GM18870 (cell line): ENCODE measurements around the gene NHLRC1.
"Not testable (repeated sequence)": the region's sequence is repeated elsewhere in the genome, so short reads cannot be mapped to it uniquely, and the experiment has no call there.

ENCODE experiments used
- ATAC-seq: cut with Tn5 transposase; IDR thresholded peaks from one replicate; pipeline ENCODE4 v1.9.1; 2021; ENCODE audit warnings: moderate library complexity; ENCODE audit not compliant: unreplicated experiment

Gene NHLRC1

DNA sequence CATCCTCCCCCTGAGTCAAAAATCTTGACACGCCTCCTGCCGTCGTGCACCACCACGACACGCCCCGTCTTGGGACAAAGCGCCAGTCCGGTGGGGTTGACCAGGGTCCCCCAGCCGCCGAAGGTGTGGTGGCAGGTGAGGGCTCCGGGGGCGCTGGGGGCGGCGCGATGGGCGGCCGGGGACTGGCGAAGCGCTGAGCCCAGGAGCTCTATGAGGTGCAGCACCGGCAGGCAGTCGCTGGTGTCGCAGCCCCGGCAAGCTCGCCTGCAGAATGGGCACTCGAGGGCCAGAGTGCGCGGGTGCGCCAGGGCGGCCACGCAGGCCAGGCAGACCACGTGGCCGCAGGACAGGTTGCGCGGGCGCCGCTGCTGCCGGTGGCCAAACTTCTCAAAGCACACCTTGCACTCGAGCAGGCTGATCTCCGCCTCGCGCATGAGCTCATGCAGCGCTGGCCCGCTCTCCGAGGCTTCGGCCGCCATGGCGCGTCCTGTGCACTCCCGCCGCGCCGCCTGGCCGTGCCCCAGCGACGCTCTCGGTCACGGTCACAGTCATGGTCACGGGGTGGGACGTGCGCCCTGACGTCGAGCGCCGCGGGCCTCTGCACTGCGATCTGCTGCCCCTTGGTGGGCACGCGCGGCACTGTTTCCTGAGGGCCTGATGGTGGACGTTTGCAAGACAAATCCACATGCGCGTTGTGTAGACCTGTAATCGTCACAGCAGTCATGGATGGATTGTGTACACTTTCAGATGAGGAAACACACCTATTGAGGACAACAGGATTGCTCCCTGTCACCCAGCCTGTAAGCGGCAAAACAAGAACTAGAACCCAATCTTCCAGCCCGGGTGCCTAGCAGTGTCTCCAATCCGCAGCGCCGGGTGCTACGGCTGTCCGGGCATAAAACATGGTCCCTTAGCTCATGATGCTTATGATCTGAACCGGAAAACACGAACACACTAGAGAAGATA lies at the start of gene NHLRC1:
Gene NHLRC1, minus strand, starts transcription at position 550 of the 966 bp plus-strand sequence. Its CDS starts 71 bp downstream, at position 479.
- ATAC-seq: peak; percentile 95

DNA sequence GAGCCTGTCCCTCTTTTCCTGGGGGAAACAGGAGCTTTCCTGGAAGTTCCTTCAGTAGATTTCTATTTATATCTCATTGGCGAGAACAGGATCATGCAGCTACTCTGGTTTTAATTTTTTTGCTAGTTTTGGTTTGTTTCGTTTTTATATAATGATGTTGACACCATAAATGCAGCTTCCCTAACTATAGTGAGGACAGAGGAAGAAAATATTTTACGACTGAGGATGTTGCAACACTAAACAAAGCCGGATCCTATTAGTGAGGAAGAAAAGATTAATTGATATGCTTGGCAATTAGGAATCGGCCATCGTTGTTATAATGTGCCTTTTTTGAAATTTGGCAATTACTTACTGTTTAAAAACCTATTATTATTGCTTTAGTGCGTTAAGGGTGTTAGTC lies 49.4 kb upstream of the NHLRC1 start:
- no peak for ATAC-seq

DNA sequence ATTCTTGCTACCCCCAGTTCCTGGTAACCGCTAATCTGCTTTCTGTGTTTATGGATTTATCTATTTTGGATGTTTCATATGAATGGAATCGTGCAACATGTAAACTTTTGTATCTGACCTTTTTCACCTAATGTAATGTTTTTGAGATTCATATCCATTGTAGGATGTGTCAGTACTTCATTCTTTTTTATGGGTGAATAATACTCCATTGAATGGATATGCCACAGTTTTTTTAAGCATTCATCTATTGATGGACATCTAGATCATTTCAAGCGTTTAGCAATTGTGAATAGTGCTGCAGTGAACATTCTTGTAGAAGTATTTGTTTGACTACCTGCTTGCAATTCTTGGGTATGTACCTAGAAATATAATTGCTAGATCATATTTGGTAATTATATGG lies 45.8 kb upstream of the NHLRC1 start:
- ATAC-seq: no peak

DNA sequence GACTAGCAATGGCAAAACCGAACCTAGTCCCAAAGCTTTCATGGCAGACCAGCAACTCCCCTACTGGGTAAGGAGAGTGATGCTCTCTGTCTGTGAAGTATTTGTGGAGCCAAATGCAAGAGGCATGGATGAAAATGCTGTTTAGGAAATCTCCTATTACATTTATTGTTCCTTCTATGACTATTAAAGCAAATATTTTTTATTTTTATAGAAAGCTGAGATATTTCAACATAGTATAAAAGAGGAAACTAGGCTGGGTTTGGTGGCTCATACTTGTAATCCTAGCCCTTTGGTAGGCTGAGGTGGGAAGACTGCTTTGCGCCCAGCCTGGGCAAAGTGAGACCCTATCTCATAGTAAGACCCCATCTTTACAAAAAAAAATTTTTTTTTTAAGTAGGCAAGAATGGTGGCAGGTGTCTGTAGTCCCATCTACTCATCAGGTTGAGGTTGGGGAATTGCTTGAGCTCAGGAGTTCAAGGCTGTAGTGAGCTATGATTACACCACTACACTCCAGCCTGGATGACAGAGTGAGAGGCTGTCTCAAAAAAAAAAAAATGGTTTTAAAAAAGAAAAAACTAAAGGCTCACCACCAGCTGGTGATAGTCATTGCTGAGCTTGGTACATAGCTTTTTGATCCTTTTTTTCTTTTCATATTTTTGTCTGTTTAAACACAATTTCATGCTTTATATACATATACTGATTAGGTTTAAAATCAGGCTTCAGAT lies 44.0 kb upstream of the NHLRC1 start:
- ATAC-seq: no peak

DNA sequence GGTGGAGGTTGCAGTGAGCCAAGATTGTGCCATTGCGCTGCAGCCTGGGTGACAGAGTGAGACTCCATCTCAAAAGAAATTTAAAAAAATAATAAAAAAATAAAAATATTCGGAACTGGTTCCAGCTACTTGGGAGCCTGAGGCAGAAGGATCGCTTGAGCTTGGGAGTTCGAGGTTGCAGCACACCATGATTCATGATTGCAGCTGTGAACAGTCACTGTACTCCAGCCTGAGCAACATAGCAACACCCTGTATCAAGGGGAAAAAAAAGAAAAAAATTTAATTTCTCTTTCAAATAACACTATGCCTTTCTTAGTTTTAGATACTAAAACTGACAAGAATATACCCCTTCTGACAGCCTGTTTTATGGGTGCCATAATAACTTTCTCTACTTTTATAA lies 43.3 kb upstream of the NHLRC1 start:
- no peak for ATAC-seq

DNA sequence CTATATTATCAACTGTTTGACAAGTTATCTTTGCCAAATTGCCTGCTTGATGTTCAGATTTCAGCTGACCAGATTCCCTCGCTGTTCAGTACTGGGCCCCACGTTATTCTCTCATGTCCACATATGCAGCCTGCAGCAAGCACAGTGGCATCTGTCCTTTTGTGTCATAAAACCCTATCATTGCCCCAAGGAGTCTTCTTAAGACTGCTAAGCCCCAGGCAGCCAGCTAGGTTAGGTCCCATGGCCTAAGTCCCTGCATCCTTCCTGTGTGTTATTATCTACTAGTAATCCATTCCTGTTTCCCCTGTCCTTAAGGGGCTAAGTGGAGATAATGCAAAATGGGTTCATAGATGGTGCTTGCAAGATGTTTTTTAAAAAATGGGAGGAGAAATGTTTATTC lies 39.9 kb upstream of the NHLRC1 start:
- ATAC-seq: no peak

DNA sequence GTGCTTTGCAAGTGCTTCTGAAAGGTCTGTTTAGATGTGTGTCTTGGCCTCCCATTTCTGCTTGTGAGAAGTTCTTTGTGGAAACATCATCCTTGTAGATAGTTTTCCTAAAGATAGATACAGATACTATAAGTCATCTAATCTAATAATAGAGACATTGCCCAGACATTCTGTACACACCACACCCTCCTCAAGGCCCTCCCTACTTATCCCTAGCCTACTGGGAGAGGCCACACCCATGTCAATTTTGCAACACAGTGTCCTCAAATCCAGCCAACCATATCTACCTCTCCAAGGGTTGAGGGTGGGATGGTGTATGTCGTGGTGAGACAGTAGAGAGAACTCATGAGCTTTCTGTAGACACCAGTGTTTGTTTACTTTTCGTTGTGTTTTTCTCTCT lies 39.0 kb upstream of the NHLRC1 start:
- ATAC-seq: no peak

DNA sequence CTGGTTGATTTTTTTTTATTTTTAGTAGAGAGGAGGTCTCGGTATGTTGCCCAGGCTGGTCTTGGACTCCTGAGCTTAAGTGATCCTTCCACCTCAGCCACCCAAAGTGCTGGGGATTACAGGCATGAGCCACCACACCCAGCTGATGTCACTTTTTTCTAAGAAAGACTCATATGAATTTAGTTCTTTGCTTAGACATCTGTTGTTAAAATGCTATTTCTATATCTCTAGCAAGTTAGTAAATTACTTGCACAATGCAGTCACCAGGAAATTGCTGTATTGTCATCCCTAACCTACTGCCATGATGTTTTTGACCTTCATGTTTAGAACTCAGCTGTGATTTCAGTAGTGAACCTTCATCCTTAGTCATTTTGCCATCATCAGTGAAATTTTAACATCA lies 38.4 kb upstream of the NHLRC1 start:
- ATAC-seq: no peak

DNA sequence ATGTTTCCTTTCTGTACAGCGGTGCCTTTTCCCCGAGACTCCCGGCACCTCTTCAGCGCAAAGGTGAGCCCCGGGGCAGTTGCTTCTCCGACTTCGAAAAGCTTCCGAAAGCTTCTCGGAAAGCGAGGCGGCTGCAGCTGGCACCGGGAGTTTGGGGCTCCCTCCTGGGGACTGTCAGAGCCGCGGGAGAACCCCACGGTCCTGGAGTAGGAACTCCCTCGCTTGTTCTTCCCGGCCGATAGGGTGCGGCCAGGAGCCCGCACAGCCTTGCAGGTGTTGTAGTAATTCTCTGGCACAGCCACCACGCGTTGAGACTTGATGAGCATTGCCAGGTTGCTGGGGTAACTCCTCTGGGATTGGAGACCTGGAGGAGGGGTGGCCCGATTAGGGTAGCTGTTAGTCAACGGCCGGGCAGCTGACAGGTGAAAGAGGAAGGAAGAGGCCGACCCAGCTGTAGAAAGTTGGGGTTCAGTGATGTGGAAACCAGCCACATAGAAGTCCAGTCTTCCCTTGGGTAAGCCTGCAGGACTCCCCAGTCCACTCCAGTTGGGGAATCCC lies 33.5 kb upstream of the NHLRC1 start:
- peak; percentile 48 for ATAC-seq

DNA sequence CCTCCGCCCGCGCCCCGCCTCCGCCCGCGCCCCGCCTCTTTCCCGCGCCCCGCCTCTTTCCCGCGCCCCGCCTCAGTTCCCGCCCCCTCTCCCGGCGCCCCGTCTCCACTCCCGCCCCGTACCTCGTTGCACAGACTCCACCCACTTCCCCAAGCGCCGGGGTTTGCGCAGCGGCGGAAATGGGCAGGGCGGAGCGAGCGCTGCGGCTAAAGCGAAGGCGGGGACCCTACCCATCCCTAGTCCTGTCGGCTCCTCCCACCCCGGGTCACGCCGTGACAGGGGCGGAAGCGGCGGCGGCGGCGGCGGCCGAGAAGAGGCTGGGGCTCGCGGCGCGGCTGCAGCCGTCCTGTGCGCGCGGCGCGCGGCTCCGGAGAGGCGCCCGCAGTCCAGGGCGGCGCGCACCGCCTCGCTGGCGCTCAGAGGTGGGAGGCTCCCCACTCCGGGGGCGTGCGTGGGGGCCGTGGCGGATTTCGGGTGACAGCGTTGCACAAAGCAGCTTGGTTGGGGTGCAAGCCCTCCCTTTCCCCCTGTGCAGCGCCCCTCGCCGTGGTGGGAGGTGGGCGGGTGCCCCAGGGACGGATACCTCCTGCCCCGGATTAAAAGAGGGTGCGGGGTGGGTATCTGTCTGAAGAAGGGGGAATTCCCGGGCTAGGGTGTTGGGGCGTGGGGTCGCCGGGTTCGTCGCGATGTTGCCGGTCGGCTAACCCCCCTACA lies 32.8 kb upstream of the NHLRC1 start, which contains the start of gene KDM1B:
Gene KDM1B, plus strand, starts transcription at position 273 of the 714 bp plus-strand sequence. CDS start 4,474 bp downstream, outside the sequence.
- peak; percentile 65 for ATAC-seq

DNA sequence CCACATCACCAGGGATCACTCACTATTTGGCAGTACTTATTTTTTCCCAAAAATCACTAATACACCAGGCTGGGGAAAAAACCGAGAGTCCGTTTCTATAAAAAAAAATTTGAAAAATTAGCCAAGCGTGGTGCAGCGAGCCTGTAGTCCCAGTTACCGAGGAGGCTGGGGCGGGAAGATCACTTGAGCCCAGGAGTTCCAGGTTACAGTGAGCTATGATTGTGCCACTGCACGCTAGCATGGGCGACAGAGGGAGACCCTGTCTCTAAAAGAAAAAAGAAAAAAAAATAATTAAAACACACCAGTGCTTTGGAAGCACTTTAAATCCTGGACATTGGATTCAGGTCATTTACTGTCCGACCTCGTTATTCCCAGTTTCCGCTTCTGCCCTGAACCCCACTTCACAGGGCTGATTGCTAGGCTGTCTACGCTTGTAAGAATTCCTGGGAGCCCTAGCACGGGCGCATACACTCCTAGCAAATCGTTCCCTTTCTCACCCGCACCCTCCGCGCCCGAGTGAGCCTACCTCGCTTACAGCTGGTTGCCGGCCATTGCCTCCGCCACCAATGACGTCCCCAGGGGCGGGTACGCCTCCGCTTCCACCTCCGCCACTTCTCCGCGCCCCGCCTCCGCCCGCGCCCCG lies 32.2 kb upstream of the NHLRC1 start, which contains the start of gene TPMT:
Gene TPMT, minus strand, starts transcription at position 571 of the 643 bp plus-strand sequence. CDS start 5,950 bp downstream, outside the sequence.
- ATAC-seq: peak; percentile 34

DNA sequence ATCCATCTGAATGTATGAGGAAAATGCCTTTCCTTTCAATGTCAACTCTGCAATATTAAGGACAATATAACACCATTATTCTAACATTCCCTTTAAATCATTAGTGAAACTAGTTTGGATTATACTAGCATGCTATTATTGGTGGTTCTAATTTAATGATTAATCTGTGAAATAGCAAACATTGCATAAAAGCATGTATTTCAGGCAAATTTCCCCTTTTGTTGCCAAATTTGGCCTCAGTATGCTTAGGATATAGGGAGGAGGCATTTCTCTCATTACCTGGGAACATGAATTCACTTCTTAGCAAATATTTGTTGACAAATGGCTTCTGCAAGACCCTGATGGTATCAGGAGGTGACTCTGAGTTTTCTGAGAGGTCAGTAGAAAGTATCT lies 30.8 kb upstream of the NHLRC1 start:
- no peak for ATAC-seq

DNA sequence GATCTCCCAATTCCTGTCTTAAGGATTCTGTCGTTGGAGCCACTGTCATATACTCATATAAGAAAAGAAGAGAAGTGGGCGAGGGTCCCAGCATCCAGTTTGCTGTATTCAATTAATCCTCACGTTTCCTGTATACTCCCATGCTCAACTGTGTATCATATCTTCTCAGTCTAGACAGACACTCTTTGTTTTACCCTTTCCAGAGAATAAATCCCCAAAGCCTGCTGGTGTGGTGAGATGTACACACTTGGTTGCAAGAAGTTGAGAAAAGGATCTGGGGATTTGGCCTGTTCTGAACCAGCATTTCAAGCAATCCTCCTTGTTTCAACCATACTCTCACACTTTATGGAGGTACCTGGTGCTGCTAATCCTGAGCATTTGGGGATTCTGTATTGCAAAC lies 29.3 kb upstream of the NHLRC1 start:
- no peak for ATAC-seq

DNA sequence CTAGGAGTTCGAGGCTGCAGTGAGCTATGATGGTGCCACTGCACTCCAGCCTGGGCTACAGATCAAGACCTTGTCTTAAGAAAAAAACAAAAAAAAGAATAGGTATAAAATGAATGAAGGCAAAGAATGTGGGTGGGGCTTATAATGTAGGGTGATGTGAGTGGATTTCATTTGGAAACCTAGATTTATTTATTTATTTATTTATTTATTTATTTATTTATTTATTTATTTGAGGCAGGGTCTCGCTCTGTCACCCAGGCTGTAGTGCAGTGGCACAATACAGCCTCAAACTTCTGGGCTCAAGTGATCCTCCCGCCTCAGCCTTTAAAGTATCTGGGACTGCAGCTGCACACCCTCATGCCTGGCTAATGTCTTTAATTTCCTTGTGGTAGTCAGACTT lies 28.9 kb upstream of the NHLRC1 start:
- not testable (repeated sequence) for ATAC-seq

DNA sequence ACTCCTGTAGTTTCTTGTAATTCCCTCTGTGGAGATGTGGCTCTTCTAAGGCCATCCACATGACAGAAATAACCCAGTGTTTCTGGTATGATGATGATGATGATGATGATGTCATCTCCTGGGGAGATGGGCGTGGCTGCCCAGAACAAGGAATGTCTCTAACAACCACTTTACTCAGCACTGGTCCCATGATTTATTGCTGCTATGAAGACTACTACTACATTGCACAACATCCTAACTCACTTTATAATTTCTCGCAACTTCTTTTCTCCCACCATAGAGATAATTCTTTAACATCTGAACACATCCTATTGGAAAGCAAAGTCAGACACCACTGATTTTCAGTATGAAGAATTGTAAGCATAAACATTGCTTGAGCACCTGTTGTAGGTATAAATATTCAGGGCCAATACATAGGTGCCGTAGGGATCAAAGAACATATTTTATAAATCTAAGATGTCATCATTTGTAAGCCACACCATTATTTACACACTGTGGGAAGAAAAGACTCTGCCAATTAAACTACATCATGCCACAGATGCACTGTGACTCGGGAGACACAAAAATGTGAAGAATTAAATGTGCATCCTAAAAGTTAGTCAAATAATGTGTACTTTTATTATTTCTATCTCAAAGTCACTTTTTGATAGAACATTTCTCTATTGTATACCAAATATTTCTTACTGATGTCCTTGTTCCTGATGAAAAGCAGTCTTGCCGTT lies 26.0 kb upstream of the NHLRC1 start:
- no peak for ATAC-seq

DNA sequence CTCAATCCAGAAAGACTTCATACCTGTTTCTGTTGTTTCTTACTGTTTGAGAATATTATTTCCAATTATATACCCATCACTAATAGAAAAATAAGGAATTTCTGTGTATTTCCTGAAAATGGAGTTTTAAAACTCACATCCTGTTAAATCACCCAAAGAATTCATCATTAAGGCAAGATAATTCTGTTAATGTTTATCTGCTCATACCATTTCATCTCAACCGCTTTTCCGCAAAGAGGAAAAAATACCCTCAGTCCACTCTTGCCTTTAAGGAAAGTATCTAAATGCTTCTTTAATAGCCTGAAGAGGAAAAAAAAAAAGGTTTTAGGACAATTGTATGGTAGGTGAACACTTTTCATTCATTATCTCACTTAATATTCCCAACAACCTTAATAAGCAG lies 25.1 kb upstream of the NHLRC1 start:
- no peak for ATAC-seq

DNA sequence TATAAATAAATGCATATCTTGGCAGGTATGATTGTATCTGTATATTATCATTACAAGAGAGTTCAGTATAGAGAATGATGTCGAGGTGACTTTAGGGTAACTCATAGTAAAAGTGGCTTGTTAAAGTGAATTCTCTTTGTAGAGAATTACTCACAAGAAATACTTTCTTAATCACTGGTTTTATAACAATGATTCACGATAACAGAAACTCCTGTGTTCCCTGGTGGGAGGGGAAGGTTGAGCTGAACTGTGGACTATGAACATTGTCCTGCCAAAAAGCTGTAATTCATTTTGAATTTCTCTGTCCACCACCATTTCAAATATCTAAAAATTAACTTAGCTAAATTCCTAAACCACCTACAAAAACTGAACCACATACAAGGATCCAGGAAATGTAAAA lies 24.7 kb upstream of the NHLRC1 start:
- no peak for ATAC-seq

DNA sequence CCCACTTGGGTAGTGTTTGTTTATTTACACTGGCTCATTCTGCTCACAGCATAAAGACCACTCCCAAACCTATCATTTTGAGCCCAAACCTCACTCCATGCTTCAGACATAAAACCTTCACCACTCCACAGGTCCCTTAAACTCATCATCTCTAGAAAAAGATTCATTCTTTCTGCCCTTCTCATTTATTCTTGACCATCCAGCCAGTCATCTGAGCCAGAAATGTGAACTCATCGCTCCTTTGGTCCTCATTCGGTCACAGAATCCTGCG lies 20.0 kb upstream of the NHLRC1 start:
- no peak for ATAC-seq

DNA sequence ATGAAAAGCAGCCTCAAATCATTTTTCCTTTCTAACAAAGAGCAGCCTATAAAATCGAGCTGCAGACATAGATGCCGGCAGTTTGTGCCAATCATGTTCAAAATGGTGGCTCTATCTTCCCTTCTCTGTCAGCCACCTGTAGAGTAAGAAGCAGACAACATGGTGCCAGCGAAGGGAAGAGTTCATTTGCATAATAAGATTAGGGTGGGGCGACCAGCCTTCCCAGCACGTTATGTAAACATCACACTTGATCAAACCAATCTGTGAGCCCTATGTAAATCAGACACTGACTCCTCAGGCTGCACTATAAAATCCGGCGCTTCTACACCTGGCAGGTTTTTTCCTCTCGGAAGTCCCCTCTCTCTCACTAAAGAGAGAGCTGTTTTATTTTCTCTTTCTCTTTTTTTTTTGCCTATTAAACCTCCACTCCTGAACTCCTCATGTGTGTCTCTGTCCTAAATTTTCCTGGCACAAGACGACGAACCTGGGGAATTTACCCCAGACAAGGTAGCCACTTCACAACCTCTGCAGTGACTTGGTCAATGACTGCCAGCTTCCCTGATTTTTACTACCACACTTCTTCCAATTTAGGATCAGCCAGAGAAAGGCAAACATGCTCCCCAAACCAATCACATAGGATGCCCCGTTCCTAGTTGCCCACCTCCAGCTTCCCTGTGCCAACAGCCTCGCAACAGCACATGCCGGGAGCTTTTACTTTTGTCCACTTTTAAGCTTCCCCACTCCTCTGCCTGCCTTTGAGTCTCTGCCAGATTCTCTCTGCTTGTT lies 19.5 kb upstream of the NHLRC1 start:
- ATAC-seq: no peak
